ENCODE results near the gene EIF2AK3.

GRCh38 chr2:88639865-88640264 is 12.6 kb upstream of the EIF2AK3 start:
- TF ChIP-seq CTCF (IDR thresholded peaks at IDR 0.05; ENCODE audit: low read length) (no peak), EZH2 (IDR thresholded peaks at IDR 0.05; ENCODE audit: borderline replicate concordance, low read length) (no peak)

Data from OCI-LY1 (cell line).